GM23338 (cell line): ENCODE measurements around the gene MOSPD2. TPM values are rescaled to one million over a fixed set of nuclear protein-coding genes. Genes with fewer than 3 reads are reported as not detected.

ENCODE experiments used
- ATAC-seq: fragments of 200-7000 bp; cut with Tn5 transposase; 3 replicates; pipeline ENCODE4 v1.9.1; 2020
- DNase-seq: peaks from one replicate; pipeline ENCODE4 v3.0.0-alpha.2; 2015; ENCODE audit warnings: low spot score
- H2AFZ ChIP-seq: fragments of 200-600 bp; sonication (generic); 2 replicates; pipeline ENCODE4 v1.8.0; 2016; ENCODE audit warnings: antibody characterized with exemption, mild to moderate bottlenecking, moderate library complexity
- H3F3A ChIP-seq: fragments of 200-600 bp; sonication (generic); replicated peaks from 2 replicates; pipeline ENCODE4 v1.8.0; 2017; ENCODE audit warnings: antibody characterized with exemption, mixed run types, low read depth
- H3K27ac ChIP-seq: fragments of 200-600 bp; sonication (generic); 2 replicates; pipeline ENCODE4 v1.6.1; 2016; ENCODE audit warnings: low read depth
- H3K27me3 ChIP-seq: fragments of 200-600 bp; sonication (generic); 2 replicates; pipeline ENCODE4 v1.8.0; 2016; ENCODE audit warnings: mild to moderate bottlenecking, mixed run types, moderate library complexity; ENCODE audit not compliant: insufficient read depth
- H3K36me3 ChIP-seq: fragments of 200-600 bp; sonication (generic); 2 replicates; pipeline ENCODE4 v1.8.0; 2016; ENCODE audit warnings: mild to moderate bottlenecking; ENCODE audit not compliant: insufficient read depth
- H3K4me1 ChIP-seq: fragments of 200-600 bp; sonication (generic); 2 replicates; pipeline ENCODE4 v1.8.0; 2016; ENCODE audit warnings: mild to moderate bottlenecking, moderate library complexity; ENCODE audit not compliant: insufficient read depth
- H3K4me2 ChIP-seq: fragments of 200-600 bp; sonication (generic); 2 replicates; pipeline ENCODE4 v1.7.1; 2017; ENCODE audit warnings: mixed run types
- H3K4me3 ChIP-seq: fragments of 200-600 bp; sonication (generic); 2 replicates; pipeline ENCODE4 v1.6.1; 2016; ENCODE audit warnings: mixed run types
- H3K79me2 ChIP-seq: fragments of 200-600 bp; sonication (generic); replicated peaks from 2 replicates; pipeline ENCODE4 v1.8.0; 2017; ENCODE audit warnings: mild to moderate bottlenecking; ENCODE audit not compliant: insufficient read depth
- H3K9me2 ChIP-seq: fragments of 200-600 bp; sonication (generic); 2 replicates; pipeline ENCODE4 v1.8.0; 2017; ENCODE audit not compliant: insufficient read depth
- H4K20me1 ChIP-seq: fragments of 200-600 bp; sonication (generic); replicated peaks from 2 replicates; pipeline ENCODE4 v1.8.0; 2017; ENCODE audit warnings: mild to moderate bottlenecking; ENCODE audit not compliant: insufficient read depth
- H3K27ac Mint-ChIP-seq: 2 replicates; pipeline ENCODE4 v1.8.0; 2020; ENCODE audit warnings: inconsistent platforms, mild to moderate bottlenecking, moderate library complexity, mixed read lengths
- H3K27me3 Mint-ChIP-seq: 3 replicates; pipeline ENCODE4 v1.8.0; 2022; ENCODE audit warnings: low read depth, mild to moderate bottlenecking, moderate library complexity, mixed read lengths, inconsistent platforms; ENCODE audit not compliant: insufficient read depth, poor library complexity
- H3K36me3 Mint-ChIP-seq: 3 replicates; pipeline ENCODE4 v1.8.0; 2021; ENCODE audit warnings: low read depth, mild to moderate bottlenecking, inconsistent platforms, moderate library complexity, mixed read lengths
- H3K4me1 Mint-ChIP-seq: 3 replicates; pipeline ENCODE4 v1.8.0; 2020; ENCODE audit warnings: mild to moderate bottlenecking, inconsistent platforms, mixed read lengths
- H3K4me3 Mint-ChIP-seq: 3 replicates; pipeline ENCODE4 v1.8.0; 2021; ENCODE audit warnings: moderate library complexity, mild to moderate bottlenecking, inconsistent platforms, mixed read lengths
- H3K9me3 Mint-ChIP-seq: 3 replicates; pipeline ENCODE4 v1.8.0; 2020; ENCODE audit warnings: moderate library complexity, mild to moderate bottlenecking, inconsistent platforms, mixed read lengths
- CREB1 ChIP-seq: fragments of 250-450 bp; sonication (Bioruptor Pico); IDR thresholded peaks from 2 replicates; pipeline ENCODE4 v1.5.0; 2020; ENCODE audit warnings: low read depth, mild to moderate bottlenecking, moderate library complexity
- CTCF ChIP-seq, 2 experiments: fragments of 200-600 bp in 1 of 2; sonication (generic) in 1 of 2; conservative IDR thresholded peaks; 2 replicates each; pipeline versions ENCODE4 v1.5.1 to v1.6.1; 2016 to 2017; ENCODE audit warnings: antibody characterized with exemption in 2 of 2, low read depth in 2 of 2, mild to moderate bottlenecking in 2 of 2, moderate library complexity in 1 of 2
- ETS1 ChIP-seq: IDR thresholded peaks from 2 replicates; pipeline ENCODE4 v1.6.1; 2016; ENCODE audit warnings: antibody characterized with exemption
- EZH2 ChIP-seq: fragments of 200-600 bp; sonication (generic); IDR thresholded peaks from one replicate; pipeline ENCODE4 v1.8.0; 2017; ENCODE audit warnings: antibody characterized with exemption, mild to moderate bottlenecking, low read depth; ENCODE audit not compliant: unreplicated experiment
- EZH2phosphoT487 ChIP-seq: fragments of 200-600 bp; sonication (generic); IDR thresholded peaks from one replicate; pipeline ENCODE4 v1.8.1; 2018; ENCODE audit warnings: antibody characterized with exemption; ENCODE audit not compliant: unreplicated experiment
- JUNB ChIP-seq: IDR thresholded peaks from one replicate; pipeline ENCODE4 v1.6.1; 2016; ENCODE audit warnings: antibody characterized with exemption; ENCODE audit not compliant: unreplicated experiment
- NANOG ChIP-seq: IDR thresholded peaks from 2 replicates; pipeline ENCODE4 v1.6.1; 2016; ENCODE audit warnings: antibody characterized with exemption, borderline replicate concordance
- POLR2AphosphoS5 ChIP-seq: IDR thresholded peaks from 2 replicates; pipeline ENCODE4 v1.6.1; 2016; ENCODE audit warnings: antibody characterized with exemption, low read depth
- REST ChIP-seq: IDR thresholded peaks from one replicate; pipeline ENCODE4 v1.6.1; 2018; ENCODE audit warnings: antibody characterized with exemption; ENCODE audit not compliant: unreplicated experiment
- STAT1 ChIP-seq: IDR thresholded peaks from one replicate; pipeline ENCODE4 v1.6.1; 2016; ENCODE audit warnings: antibody characterized with exemption; ENCODE audit not compliant: unreplicated experiment
- ZNF114 ChIP-seq: fragments of 250-450 bp; sonication (Bioruptor Pico); IDR thresholded peaks from 2 replicates; pipeline ENCODE4 v1.5.0; 2020; ENCODE audit warnings: mild to moderate bottlenecking, moderate library complexity
- ZNF331 ChIP-seq: fragments of 250-450 bp; sonication (Bioruptor Pico); IDR thresholded peaks from 2 replicates; pipeline ENCODE4 v1.5.0; 2020; ENCODE audit warnings: low read depth, mild to moderate bottlenecking, moderate library complexity
- polyA plus RNA-seq: library from polyadenylated mRNA; unstranded; fragments of >200 nt; fragmentation: Nextera tagmentation; extraction: Ambion mirVana; gene quantifications from 2 replicates; pipeline ENCODE4 v1.2.1, GENCODE V29; 2016
- total RNA-seq: library from RNA; depleted of rRNA; stranded (reverse); fragments of >200 nt; shearing (Covaris generic); gene quantifications from 2 replicates; pipeline ENCODE4 v1.2.3, GENCODE V29; 2014

Gene MOSPD2
- total and polyA plus RNA-seq, 2 experiments from 2014 or later = 8.5 to 13.9 TPM

GRCh38 chrX:14942341-14942740 is 69.1 kb downstream of the MOSPD2 start:
- no peaks in the 10 kb centered on the region for H3K36me3 Mint-ChIP-seq
- peaks cover 7% of the 10 kb centered on the region; the same call in 2 of the 3 replicates for H3K4me1 Mint-ChIP-seq
- H4K20me1 ChIP-seq = no peaks in the 10 kb centered on the region
- H3K27me3 Mint-ChIP-seq = peaks cover 2% of the 10 kb centered on the region
- no peak overlapping the region for H3K27ac ChIP-seq
- H3K9me3 Mint-ChIP-seq = no peaks in the 10 kb centered on the region
- ATAC-seq (no peak), DNase-seq (no peak)
- no peaks in the 10 kb centered on the region for H3K36me3 ChIP-seq
- H3K4me1 ChIP-seq = no peaks in the 10 kb centered on the region
- no peaks in the 10 kb centered on the region for H3K9me2 ChIP-seq
- no peak overlapping the region for H3K4me2 ChIP-seq
- TF ChIP-seq POLR2AphosphoS5 (no peak), ZNF331 (no peak), EZH2phosphoT487 (no peak), ETS1 (no peak), CTCF (conservative IDR thresholded peaks at IDR 0.05; ENCODE audit: low read depth in 2 of 2) (no peak), JUNB (no peak), EZH2 (no peak), REST (no peak), STAT1 (no peak), CREB1 (no peak)
- H3K27ac Mint-ChIP-seq = no peak overlapping the region
- H2AFZ ChIP-seq = no peak overlapping the region
- no peaks in the 10 kb centered on the region for H3K27me3 ChIP-seq
- no peak overlapping the region for H3K4me3 Mint-ChIP-seq
- H3F3A ChIP-seq = no peaks in the 10 kb centered on the region
- H3K4me3 ChIP-seq = no peak overlapping the region
- no peaks in the 10 kb centered on the region for H3K79me2 ChIP-seq

- H3K27me3 Mint-ChIP-seq = peaks cover 2% of the 10 kb centered on the region
- no peaks in the 10 kb centered on the region for H3K36me3 Mint-ChIP-seq
- Histone ChIP-seq H3K4me3 (no peak overlapping the region), H4K20me1 (no peaks in the 10 kb centered on the region), H3K79me2 (no peaks in the 10 kb centered on the region), H3K4me1 (no peaks in the 10 kb centered on the region), H3K9me2 (no peaks in the 10 kb centered on the region), H3K4me2 (no peak overlapping the region), H2AFZ (no peak overlapping the region), H3K36me3 (no peaks in the 10 kb centered on the region), H3K27me3 (no peaks in the 10 kb centered on the region), H3F3A (no peaks in the 10 kb centered on the region), H3K27ac (no peak overlapping the region)
- no peak overlapping the region for H3K4me3 Mint-ChIP-seq
- ATAC-seq (no peak), DNase-seq (no peak)
- H3K9me3 Mint-ChIP-seq = no peaks in the 10 kb centered on the region
- H3K4me1 Mint-ChIP-seq = peaks cover 7% of the 10 kb centered on the region; the same call in 2 of the 3 replicates
- H3K27ac Mint-ChIP-seq = no peak overlapping the region
- no peak for TF ChIP-seq EZH2phosphoT487
- TF ChIP-seq JUNB = no peak
- no peak for TF ChIP-seq ZNF114 (CRISPR knock-in tag)
- no peak for TF ChIP-seq REST
- no peak for TF ChIP-seq ZNF331
- no peak for TF ChIP-seq CTCF (conservative IDR thresholded peaks at IDR 0.05; ENCODE audit: low read depth in 2 of 2)
- no peak for TF ChIP-seq STAT1
- TF ChIP-seq EZH2 = no peak
- TF ChIP-seq NANOG = no peak
- no peak for TF ChIP-seq CREB1
Observed at GRCh38 chrX:14943962-14944361, 70.7 kb downstream of the MOSPD2 start.
